Endothelial cell of umbilical vein (primary cell): Measurements from ENCODE around the gene COX6B1.
"Not testable (repeated sequence)": the region's sequence is repeated elsewhere in the genome, so short reads cannot be mapped to it uniquely, and the experiment has no call there.

Experiments
- EZH2 ChIP-seq: IDR thresholded peaks from 2 replicates; pipeline ENCODE4 v1.6.1; 2012; ENCODE audit warnings: borderline replicate concordance, low read depth, mild to moderate bottlenecking, moderate library complexity, low read length, inconsistent platforms; ENCODE audit not compliant: severe bottlenecking
- FOS ChIP-seq: IDR thresholded peaks from 2 replicates; pipeline ENCODE4 v1.6.1; 2011; ENCODE audit warnings: mild to moderate bottlenecking, low read length, moderate library complexity, borderline replicate concordance; ENCODE audit not compliant: insufficient read depth
- JUN ChIP-seq: IDR thresholded peaks from 2 replicates; pipeline ENCODE4 v1.6.1; 2011; ENCODE audit warnings: borderline replicate concordance, low read depth; ENCODE audit not compliant: insufficient read length, insufficient read depth
- MAX ChIP-seq: IDR thresholded peaks from 2 replicates; pipeline ENCODE4 v1.6.1; 2011; ENCODE audit not compliant: insufficient read depth, insufficient read length
- MYC ChIP-seq: IDR thresholded peaks from one replicate; pipeline ENCODE4 v1.6.1; 2011; ENCODE audit warnings: mild to moderate bottlenecking, low read depth, low read length
- POLR2A ChIP-seq: IDR thresholded peaks from 2 replicates; pipeline ENCODE4 v1.6.1; 2012; ENCODE audit warnings: low read depth, mild to moderate bottlenecking, control low read depth, low read length
- POLR2AphosphoS5 ChIP-seq: IDR thresholded peaks from 2 replicates; pipeline ENCODE4 v1.6.1; 2012; ENCODE audit warnings: low read depth, mild to moderate bottlenecking, control low read depth, low read length, moderate library complexity; ENCODE audit not compliant: insufficient read depth
- TF ChIP-seq, protein P1 (sequence below), 2 donors: IDR thresholded peaks; 1 replicate in 1 of 2; 2 replicates in 1 of 2; pipeline ENCODE4 v1.5.1; 2011; ENCODE audit warnings: low read length in 2 of 2, mild to moderate bottlenecking in 2 of 2, moderate library complexity in 2 of 2, control low read depth in 1 of 2, inconsistent platforms in 1 of 2, low read depth in 1 of 2; ENCODE audit not compliant: insufficient read depth in 1 of 2; ENCODE audit errors: extremely low read depth in 1 of 2

DNA sequence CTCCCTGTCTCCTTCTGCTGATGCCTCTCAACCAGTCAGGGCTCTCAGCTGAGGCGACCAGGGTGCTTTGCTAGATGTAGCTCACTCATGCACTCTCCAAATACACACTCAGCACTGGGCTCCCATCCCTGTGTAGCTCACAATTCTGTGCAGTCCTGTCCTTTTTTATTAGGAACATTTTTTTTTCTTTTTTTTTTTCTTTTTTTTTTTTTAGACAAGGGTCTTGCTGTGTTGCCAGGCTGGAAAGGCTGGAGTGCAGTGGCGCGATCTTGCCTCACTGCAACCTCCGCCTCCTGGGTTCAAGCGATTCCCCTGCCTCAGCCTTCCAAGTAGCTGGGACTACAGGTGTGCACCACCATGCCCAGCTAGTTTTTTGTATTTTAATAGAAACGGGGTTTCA, 6.7 kb downstream of the COX6B1 start:
- TF ChIP-seq, protein P1, sequence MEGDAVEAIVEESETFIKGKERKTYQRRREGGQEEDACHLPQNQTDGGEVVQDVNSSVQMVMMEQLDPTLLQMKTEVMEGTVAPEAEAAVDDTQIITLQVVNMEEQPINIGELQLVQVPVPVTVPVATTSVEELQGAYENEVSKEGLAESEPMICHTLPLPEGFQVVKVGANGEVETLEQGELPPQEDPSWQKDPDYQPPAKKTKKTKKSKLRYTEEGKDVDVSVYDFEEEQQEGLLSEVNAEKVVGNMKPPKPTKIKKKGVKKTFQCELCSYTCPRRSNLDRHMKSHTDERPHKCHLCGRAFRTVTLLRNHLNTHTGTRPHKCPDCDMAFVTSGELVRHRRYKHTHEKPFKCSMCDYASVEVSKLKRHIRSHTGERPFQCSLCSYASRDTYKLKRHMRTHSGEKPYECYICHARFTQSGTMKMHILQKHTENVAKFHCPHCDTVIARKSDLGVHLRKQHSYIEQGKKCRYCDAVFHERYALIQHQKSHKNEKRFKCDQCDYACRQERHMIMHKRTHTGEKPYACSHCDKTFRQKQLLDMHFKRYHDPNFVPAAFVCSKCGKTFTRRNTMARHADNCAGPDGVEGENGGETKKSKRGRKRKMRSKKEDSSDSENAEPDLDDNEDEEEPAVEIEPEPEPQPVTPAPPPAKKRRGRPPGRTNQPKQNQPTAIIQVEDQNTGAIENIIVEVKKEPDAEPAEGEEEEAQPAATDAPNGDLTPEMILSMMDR (IDR thresholded peaks at IDR 0.05; ENCODE audit: extremely low read depth in 1 of 2, insufficient read depth in 1 of 2, low read depth in 1 of 2, low read length in 2 of 2): not testable (repeated sequence)
- TF ChIP-seq POLR2A, MYC, EZH2, JUN, MAX, POLR2AphosphoS5, FOS: not testable (repeated sequence)
